ENCODE measurements around the gene NFIX. TPM values are rescaled to one million over a fixed set of nuclear protein-coding genes. Genes with fewer than 3 reads are reported as not detected.

Gene NFIX
- polyA plus RNA-seq, 3 donors from 2014 or later: 0.49 TPM; not detected in 2

DNA sequence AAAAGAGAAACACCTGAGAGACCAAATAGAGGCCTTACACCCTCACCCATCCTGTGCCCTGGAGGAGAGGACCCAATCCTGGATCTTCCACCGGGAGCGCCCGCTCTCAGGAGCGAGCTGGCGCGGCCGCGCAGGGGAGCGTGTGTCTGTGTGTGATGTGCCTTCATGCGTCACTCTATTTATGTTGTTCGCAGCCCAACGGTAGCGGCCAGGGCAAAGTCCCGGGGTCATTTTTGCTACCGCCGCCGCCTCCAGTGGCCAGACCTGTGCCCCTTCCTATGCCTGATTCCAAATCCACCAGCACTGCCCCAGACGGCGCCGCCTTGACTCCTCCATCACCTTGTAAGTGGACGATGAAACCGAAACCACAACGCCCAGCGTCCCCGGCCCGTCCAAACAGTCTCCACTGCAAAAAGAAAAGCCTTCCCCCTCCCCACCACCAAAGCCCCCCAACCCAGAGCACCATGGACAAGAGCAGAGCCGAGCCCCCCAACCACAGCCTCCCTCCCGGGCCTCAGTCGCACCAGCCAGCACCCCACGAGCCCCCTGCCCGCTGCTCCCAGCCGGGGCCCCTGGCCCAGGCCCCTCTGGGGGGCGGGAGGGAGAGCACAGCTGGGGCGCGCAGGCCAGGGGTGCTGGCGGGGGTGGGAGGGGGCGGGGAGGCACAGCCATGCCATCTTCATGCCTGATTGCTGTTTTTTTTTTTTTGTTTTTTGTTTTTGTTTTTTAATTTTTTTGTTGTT lies 92.7 kb downstream of the NFIX start:
- Mint-ChIP-seq H3K36me3 (no peaks in the 10 kb centered on the region), H3K27ac (no peak overlapping the region), H3K9me3 (no peaks in the 10 kb centered on the region), H3K4me3 (no peak overlapping the region), H3K4me1 (no peaks in the 10 kb centered on the region), H3K27me3 (ENCODE audit: low read depth in 3 of 3) (peaks cover 2 to 9% (median 7%) of the 10 kb centered on the region in 3 donors)
- DNase-seq: no peak

DNA sequence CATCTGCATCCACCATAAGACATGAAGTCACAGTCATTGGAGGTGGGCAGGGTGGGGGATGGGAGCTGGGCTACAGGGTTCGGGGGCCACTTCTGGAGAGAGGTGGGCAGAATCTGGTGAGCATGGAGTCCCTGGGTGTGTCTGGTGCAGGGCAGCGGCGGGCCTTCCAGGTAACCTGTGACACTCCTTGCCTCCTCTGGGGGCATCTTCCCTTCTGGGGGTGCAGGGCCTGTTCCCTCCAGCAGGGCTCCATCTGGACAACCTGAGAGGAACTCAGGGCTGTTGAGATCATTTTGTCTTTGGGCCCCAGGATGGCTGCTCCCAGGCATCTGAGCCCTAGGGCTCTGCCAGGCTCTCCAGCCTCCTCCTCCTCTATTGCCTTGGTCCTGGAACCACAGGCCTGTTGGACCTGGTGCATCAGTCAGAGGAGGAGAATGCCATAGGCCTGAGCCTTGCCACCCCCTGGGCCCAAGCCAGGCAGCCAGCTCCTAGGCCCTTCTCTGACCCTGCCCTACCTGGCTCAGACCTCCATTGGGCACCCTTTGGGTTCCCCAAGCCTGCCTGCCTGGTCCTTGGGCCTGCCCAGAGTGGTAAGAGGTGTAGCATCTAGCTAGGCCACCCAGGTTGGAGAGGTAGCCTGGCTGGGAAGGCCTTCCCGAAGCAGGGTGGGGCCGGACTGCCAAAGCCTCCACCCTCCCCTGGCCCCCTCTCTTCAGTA lies 94.0 kb downstream of the NFIX start:
- Mint-ChIP-seq H3K9me3 (no peaks in the 10 kb centered on the region), H3K36me3 (no peaks in the 10 kb centered on the region), H3K27ac (no peak overlapping the region), H3K27me3 (ENCODE audit: low read depth in 3 of 3) (peaks cover 5 to 12% (median 6%) of the 10 kb centered on the region in 3 donors), H3K4me3 (no peak overlapping the region), H3K4me1 (no peaks in the 10 kb centered on the region)
- DNase-seq: no peak

DNA sequence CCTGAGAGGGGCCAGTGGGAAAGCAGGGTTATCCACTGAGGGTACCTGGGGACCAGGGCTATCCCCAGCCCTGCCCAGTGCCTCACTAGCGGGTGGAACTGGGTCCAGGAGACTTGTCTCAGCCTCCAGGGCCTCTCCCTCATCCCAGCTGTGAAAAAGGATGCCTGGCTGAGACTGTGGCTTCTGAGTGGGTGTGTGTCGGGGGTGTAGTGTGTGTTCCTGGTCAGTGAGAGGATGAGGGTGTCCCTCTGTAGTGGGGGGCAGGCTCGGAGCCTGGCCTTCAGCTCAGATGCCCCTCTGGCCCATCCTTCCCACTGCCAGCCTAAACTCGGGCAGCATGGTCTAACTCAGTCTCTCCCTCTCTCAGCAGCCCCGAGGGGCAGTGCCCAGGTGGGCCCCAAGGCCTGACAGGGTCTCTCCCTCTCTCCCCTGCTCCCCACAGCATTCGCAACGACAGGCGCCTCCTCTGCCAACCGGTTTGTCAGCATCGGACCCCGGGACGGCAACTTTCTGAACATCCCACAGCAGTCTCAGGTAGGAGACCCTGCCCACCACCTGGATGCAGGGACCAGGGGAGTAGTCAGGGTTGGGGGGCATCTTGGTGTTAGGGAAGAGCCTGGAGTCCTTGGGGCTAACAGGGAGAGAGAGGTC lies 94.7 kb downstream of the NFIX start:
- DNase-seq: no peak
- peaks cover 8 to 17% (median 10%) of the 10 kb centered on the region in 3 donors for H3K27me3 Mint-ChIP-seq (ENCODE audit: low read depth in 3 of 3)
- H3K36me3 Mint-ChIP-seq: no peaks in the 10 kb centered on the region
- no peak overlapping the region for H3K27ac Mint-ChIP-seq
- no peaks in the 10 kb centered on the region for H3K9me3 Mint-ChIP-seq
- no peaks in the 10 kb centered on the region for H3K4me1 Mint-ChIP-seq
- no peak overlapping the region for H3K4me3 Mint-ChIP-seq

DNA sequence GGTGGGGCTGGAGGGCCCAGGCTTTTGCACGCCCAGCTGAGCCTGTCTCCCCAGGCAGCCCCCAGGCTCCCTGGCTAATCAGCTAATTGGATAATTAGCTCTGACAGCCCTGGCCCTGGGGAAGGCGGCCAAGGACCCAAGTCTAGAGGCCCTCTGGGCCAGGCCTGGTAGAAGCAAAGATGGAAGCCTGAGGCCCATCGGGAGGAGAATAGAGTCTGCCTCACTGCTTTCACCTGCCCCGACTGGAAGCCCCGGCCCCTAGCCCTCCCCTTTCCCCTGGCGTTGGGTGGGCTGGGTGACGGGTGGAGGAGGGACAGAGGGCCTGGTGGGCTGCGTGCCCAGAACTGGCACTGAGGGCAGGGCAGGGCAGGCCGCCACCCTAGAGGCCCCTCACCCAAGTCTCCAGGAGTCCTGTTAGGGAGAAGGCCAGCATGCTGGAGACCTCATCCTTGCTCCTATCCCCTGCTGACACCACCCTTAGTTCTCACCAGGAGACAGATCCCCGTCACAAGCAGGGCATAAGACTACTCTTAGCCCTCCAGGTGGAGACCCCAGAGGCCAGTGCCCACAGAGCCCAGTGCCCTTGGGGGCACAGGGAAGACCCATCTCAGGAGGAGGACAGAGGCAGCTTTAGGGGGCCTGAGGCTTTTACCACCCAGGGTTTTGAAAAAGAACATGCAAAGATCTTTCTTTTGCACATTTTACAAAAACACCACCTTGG lies 95.4 kb downstream of the NFIX start:
- Mint-ChIP-seq H3K36me3 (no peaks in the 10 kb centered on the region), H3K4me3 (no peak overlapping the region), H3K27me3 (ENCODE audit: low read depth in 3 of 3) (peaks cover 8 to 17% (median 10%) of the 10 kb centered on the region in 3 donors), H3K9me3 (no peaks in the 10 kb centered on the region), H3K27ac (no peak overlapping the region), H3K4me1 (no peaks in the 10 kb centered on the region)
- DNase-seq: no peak

DNA sequence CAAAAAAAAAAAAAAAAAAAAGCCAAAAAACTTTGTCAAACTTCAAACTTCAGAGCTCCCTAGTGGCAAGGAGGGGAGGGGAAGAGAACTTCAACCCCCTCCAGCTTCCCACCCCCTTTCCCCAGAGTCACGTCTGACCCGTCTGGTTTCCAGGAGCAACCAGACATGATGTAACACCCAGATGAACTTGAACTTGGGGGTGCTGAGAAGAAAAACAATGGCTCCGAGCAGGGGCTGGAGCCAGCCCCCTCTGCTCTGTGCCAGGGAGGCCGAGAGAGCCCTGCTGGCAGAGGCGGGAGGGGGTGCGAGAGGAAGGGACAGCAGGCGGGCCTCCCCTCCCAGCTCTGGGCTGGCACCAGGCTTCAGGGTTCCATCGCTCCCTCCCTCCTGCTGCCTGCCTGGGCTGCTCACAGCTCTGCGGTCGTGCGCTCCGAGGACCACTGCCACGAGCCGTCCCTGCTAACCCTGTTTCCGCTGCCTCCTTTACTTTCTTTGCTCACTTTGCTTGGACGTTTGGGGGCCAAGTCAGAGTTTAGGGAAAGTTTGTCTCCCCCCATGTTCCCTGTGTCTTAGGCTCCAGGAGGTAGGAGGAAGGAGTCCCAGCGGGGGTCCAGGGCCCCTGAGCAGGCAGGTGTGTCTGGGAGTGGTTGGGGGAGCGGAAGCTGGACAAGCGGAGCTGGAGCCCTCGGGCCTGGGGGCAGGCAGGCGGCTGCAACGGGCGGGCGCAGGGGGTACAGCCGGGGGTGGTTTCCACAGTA lies 96.3 kb downstream of the NFIX start:
- Mint-ChIP-seq H3K9me3 (no peaks in the 10 kb centered on the region), H3K36me3 (no peaks in the 10 kb centered on the region), H3K4me3 (no peak overlapping the region), H3K27ac (no peak overlapping the region), H3K4me1 (peaks cover 4 to 7% of the 10 kb centered on the region in 2 donors), H3K27me3 (ENCODE audit: low read depth in 3 of 3) (peaks cover 15 to 21% (median 18%) of the 10 kb centered on the region in 3 donors)
- no peak for DNase-seq

DNA sequence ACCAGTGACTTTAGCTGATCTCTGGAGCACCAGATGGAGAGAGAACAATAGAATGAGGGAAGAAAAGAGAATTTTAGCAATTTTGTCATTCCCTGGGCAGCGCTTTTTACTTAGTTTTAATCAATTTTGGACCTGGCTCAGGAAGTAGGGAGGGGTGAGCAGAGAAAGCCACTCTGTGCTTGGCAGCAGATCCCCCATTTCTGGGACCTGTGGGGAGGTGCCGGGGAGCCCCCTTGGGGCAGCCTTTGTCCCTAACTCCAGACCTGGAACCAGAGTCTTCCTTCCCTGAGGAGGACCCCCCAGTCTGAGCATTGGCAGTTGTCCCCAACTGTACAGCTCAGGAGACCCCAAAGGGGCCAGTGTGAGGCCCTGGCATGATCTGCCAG lies 96.9 kb downstream of the NFIX start:
- Mint-ChIP-seq H3K27ac (no peak overlapping the region), H3K36me3 (no peaks in the 10 kb centered on the region), H3K9me3 (no peaks in the 10 kb centered on the region), H3K4me3 (no peak overlapping the region), H3K4me1 (peaks cover 7 to 11% of the 10 kb centered on the region in 2 donors), H3K27me3 (ENCODE audit: low read depth in 3 of 3) (peaks cover 20 to 25% (median 22%) of the 10 kb centered on the region in 3 donors)
- no peak for DNase-seq

DNA sequence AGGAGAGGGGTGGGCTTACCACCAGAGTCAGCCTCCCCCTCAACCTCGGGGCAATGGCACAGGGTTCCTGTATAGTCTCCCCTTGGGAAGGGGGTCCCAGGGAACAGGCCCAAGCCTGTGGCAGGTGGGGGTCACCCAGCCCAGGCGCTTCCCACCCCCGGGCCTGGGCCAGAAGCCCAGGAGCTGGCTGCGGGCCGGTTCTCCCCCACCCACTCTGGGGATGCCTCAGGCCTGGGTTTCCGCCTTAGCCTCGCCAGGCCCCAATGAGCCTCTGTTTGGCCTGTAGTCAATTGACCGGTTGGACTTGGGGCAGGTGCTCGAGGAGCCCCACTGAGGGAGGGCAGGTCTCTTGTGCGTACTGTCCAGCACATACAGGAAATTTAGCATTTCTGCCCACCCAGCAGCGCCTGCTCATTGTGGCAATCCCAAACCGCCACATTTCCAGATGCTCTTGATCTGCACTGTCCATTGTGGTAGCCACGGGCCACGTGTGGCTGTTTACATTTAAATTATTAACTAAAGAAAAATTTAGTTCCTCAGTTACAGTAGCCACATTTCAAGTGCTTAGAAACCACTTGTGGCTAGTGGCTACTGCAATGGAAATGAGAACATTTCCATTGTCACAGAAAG lies 97.4 kb downstream of the NFIX start:
- Mint-ChIP-seq H3K27ac (no peak overlapping the region), H3K9me3 (no peaks in the 10 kb centered on the region), H3K27me3 (ENCODE audit: low read depth in 3 of 3) (peaks cover 23 to 28% (median 24%) of the 10 kb centered on the region in 3 donors), H3K36me3 (no peaks in the 10 kb centered on the region), H3K4me3 (no peak overlapping the region), H3K4me1 (peaks cover 7 to 14% of the 10 kb centered on the region in 2 donors)
- no peak for DNase-seq

DNA sequence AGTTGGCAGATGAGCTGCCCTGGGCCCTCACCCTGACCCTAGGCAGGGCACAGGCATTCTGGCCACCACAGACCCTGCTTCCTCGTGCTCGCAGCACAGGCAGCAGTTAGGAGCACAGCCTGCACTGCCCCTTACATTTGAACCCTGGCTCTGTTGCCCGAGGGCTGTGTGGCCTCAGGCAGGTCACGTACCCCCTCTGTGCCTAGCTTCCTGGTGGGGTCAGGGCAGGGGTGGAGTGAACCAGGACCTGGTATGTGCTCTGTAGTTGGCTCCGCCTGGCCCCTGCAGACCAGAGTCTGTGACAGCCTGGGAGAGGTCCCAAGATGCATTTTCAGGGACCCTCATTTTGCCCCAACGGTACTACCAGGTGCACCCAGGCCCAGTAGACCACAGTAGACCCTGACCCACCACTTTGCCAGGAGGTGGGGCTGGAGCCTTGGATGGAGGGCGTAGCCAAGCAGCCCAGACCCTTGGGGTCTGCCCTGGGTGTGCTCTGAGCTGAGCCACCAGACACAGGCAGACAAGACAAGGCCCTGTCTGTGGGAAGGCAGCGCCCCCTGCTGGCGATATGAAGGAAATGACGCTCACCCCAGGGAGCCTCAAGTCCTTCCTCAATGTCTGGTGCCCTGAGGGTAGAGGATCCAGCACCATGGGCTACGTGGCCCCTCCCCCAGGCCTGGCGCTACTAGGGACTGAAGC lies 98.3 kb downstream of the NFIX start:
- H3K9me3 Mint-ChIP-seq: peaks cover 0 to under 1% (median 0%) of the 10 kb centered on the region in 6 donors
- H3K4me3 Mint-ChIP-seq: no peak overlapping the region
- peaks cover 11 to 18% of the 10 kb centered on the region in 2 donors for H3K4me1 Mint-ChIP-seq
- no peak overlapping the region for H3K27ac Mint-ChIP-seq
- peak; percentile 75 to 80 (median 76) for DNase-seq
- H3K36me3 Mint-ChIP-seq: no peaks in the 10 kb centered on the region
- H3K27me3 Mint-ChIP-seq (ENCODE audit: low read depth in 3 of 3): peaks cover 23 to 35% (median 30%) of the 10 kb centered on the region in 3 donors

DNA sequence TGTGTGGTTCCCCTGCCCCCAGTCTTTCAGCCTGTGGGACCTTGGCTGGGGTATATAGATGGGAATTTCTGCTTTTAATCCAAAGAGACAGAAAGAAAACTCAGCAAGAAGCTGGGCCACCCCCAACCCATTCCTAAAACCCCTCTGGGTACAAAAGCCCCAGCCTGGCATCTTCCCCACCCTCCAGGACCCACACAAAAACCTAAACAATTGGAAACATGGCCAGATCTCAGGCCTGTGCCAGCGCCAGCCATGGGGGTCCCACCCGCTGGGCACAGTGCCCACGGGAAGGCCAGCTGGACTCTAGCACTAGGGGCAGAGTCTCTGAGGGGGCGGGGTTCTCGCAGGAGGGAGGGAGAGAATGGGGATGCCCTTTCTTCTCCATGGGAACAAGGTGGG lies 98.8 kb downstream of the NFIX start:
- Mint-ChIP-seq H3K4me3 (no peak overlapping the region), H3K27me3 (ENCODE audit: low read depth in 3 of 3) (peaks cover 27 to 35% (median 34%) of the 10 kb centered on the region in 3 donors), H3K9me3 (peaks cover 0 to 2% (median 0%) of the 10 kb centered on the region in 6 donors), H3K27ac (no peak overlapping the region), H3K4me1 (peaks cover 15 to 24% of the 10 kb centered on the region in 2 donors), H3K36me3 (no peaks in the 10 kb centered on the region)
- DNase-seq: no peak

DNA sequence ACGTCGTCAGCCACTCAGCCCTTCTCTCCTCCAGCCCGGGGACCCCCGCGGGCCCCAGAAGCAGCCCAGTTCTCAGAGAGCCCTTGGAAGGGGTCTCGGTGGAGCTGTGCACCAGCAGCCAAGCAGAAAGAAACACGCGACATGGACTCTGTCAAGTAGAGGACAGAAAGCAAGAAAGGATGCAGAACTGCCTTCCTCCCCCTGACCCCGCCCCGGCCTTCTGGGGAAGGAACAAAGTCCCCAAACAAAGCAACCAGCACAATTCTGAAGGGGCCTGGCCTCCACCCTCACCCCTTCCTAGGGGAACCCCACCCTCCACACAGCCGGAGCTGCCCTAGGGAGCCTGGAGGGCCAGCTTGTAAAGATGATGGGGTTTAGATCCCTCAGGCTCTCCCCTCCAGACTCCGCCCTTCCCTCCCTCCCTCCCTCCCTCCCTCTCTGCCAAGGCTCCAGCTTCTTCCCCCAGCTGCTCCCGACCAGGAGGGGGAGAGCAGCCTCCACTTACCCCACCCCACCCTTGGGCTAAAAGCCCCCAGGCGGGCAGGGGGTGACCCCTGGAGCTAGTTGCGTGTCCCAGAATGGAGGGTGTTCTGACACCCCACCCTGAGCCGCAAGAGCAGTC lies 99.6 kb downstream of the NFIX start:
- H3K36me3 Mint-ChIP-seq: no peaks in the 10 kb centered on the region
- H3K4me3 Mint-ChIP-seq: no peak overlapping the region
- H3K9me3 Mint-ChIP-seq: peaks cover 0 to 2% (median under 1%) of the 10 kb centered on the region in 6 donors
- peak overlapping the region in 1 of 6 donors; percentile 16 for H3K27ac Mint-ChIP-seq
- H3K27me3 Mint-ChIP-seq (ENCODE audit: low read depth in 3 of 3): peaks cover 34 to 40% (median 37%) of the 10 kb centered on the region in 3 donors
- no peak for DNase-seq
- H3K4me1 Mint-ChIP-seq: peaks cover 21 to 32% of the 10 kb centered on the region in 2 donors

DNA sequence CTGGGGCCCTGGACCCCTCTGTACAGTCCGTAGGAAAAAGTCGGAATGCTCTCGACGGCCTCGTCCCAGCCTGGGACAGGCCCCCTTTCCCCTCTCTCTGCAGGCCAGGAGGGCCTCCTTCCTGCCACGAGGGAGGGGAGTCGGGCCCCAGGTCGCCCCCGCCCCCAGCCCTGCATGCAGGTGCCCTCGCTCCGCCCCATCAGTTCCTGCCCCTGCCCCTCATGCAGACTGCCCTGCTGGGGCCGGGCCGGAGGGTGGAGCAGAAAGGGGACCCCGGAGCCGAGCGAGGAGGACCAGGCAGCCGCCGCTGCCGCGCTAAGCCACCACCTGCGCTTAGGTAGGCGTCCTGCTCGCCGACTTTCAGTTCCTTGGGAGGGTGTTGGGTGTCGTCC lies 100.1 kb downstream of the NFIX start:
- Mint-ChIP-seq H3K27me3 (ENCODE audit: low read depth in 3 of 3) (peaks cover 39 to 45% (median 39%) of the 10 kb centered on the region in 3 donors), H3K4me3 (no peak overlapping the region), H3K27ac (no peak overlapping the region), H3K36me3 (no peaks in the 10 kb centered on the region), H3K4me1 (peaks cover 26 to 37% of the 10 kb centered on the region in 2 donors), H3K9me3 (peaks cover 2 to 6% (median 4%) of the 10 kb centered on the region in 6 donors)
- no peak for DNase-seq
